K562 (cell line): ENCODE measurements around the gene TMEM143. TPM values are rescaled to one million over a fixed set of nuclear protein-coding genes. Genes with fewer than 3 reads are reported as not detected.

Source experiments
- C11orf30 ChIP-seq: fragments of 450-650 bp; IDR thresholded peaks from 2 replicates; pipeline ENCODE4 v1.6.1; 2016; ENCODE audit warnings: low read depth, mild to moderate bottlenecking
- SP1 ChIP-seq: sonication (generic); formaldehyde crosslinking; IDR thresholded peaks from 2 replicates; pipeline ENCODE4 v1.8.1; 2022; ENCODE audit warnings: mild to moderate bottlenecking, missing genetic modification reagents
- ZNF146 ChIP-seq: IDR thresholded peaks from one replicate; pipeline ENCODE4 v1.6.1; 2018; ENCODE audit warnings: missing compliant biosample characterization; ENCODE audit not compliant: unreplicated experiment
- polyA plus RNA-seq, 8 experiments: library from polyadenylated mRNA; depleted of rRNA in 4 of 8; stranded (reverse) in 5 of 8; unstranded in 3 of 8; fragments of >200 nt; fragmentation: Nextera tagmentation in 2 of 8; fragmentation: Illumina TruSeq in 1 of 8; extraction: Ambion mirVana in 2 of 8; extraction: Trizol in 1 of 8; gene quantifications; 2 replicates each; pipeline versions ENCODE4 v1.2.1 to v1.2.3, GENCODE V29; 2011 to 2014; ENCODE audit warnings: inconsistent platforms in 1 of 8, missing spikeins in 1 of 8
- total RNA-seq, 7 experiments: library from RNA; depleted of rRNA in 6 of 7; stranded (reverse); fragments of >200 nt in 6 of 7; fragmentation: Illumina TruSeq in 2 of 7; extraction: Trizol in 2 of 7; gene quantifications; 2 replicates each; pipeline versions ENCODE4 v1.2.1 to v1.2.3, GENCODE V29; 2011 to 2021; ENCODE audit warnings: low replicate concordance in 1 of 7
- TF ChIP-seq, protein P1 (sequence below): fragments of 250-450 bp; sonication (Bioruptor Pico); IDR thresholded peaks from 2 replicates; pipeline ENCODE4 v1.4.0; 2020
- TF ChIP-seq, protein P2 (sequence below), 2 experiments: fragments of 450-650 bp; IDR thresholded peaks; 2 replicates each; pipeline ENCODE4 v1.6.1; 2016; ENCODE audit warnings: mild to moderate bottlenecking in 2 of 2, borderline replicate concordance in 1 of 2, low read depth in 1 of 2, moderate library complexity in 1 of 2
- TF ChIP-seq, protein P3 (sequence below): fragments of 250-450 bp; sonication (Bioruptor Pico); IDR thresholded peaks from 2 replicates; pipeline ENCODE4 v1.5.0; 2022; ENCODE audit warnings: mild to moderate bottlenecking
- TF ChIP-seq, protein P4 (sequence below): conservative IDR thresholded peaks from 2 replicates; pipeline ENCODE4 v1.6.1; 2011; ENCODE audit warnings: low read depth, mild to moderate bottlenecking, low read length; ENCODE audit not compliant: control insufficient read depth

Gene TMEM143
- total and polyA plus RNA-seq, 9 of the 15 experiments (the other 6 are each of a cell fraction or from before 2014, with no cell fraction given), result 0.66 to 8.8 (median 4.3) TPM

DNA sequence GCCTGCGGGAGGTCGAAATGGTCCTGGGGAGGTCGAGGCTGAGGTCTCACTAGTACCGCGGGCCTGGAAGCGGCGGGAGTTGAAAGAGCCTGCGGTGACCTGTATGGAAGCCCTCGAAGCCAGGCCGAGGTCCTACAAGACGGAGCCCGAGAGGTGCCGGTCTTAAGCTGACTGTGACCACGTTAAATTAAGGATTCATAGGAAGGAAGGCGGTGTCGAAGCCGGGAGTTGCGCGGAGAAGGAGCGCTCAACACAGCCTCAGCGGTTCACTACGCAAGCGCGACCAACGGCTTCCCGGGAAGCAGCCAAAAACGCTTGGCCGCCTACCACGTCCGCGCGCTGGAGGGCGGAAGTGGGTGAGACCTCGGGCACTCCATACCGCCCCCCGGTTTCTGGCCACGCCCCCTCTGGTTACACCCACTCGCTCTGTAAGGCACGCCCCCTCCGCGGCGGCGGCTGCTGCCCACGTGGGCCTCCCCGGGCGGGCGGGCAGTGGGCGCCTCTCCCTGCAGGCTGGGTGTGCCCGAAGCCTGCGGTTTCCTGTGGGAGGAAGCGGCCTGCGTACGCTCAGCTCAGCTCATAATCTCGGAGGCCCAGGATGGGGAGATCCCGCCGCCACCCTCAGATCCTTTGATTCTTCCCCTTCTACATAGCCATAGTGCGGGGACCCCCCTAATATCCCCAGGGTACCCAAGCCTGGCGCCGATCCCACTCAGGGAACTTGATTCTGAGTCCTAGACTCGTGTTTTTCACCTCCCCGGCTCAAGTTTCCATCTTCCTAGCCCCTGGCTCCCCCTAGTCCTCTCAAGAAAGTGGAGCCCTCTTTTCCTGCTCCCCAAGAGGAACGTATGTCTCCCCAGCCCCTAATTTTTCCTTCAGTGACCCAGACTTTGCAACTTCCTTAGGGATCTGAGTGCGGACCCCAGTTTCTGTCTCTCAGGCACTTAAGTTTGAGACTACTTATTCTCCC lies 41.8 kb downstream of the TMEM143 start (continued):
- TF ChIP-seq, protein P1, sequence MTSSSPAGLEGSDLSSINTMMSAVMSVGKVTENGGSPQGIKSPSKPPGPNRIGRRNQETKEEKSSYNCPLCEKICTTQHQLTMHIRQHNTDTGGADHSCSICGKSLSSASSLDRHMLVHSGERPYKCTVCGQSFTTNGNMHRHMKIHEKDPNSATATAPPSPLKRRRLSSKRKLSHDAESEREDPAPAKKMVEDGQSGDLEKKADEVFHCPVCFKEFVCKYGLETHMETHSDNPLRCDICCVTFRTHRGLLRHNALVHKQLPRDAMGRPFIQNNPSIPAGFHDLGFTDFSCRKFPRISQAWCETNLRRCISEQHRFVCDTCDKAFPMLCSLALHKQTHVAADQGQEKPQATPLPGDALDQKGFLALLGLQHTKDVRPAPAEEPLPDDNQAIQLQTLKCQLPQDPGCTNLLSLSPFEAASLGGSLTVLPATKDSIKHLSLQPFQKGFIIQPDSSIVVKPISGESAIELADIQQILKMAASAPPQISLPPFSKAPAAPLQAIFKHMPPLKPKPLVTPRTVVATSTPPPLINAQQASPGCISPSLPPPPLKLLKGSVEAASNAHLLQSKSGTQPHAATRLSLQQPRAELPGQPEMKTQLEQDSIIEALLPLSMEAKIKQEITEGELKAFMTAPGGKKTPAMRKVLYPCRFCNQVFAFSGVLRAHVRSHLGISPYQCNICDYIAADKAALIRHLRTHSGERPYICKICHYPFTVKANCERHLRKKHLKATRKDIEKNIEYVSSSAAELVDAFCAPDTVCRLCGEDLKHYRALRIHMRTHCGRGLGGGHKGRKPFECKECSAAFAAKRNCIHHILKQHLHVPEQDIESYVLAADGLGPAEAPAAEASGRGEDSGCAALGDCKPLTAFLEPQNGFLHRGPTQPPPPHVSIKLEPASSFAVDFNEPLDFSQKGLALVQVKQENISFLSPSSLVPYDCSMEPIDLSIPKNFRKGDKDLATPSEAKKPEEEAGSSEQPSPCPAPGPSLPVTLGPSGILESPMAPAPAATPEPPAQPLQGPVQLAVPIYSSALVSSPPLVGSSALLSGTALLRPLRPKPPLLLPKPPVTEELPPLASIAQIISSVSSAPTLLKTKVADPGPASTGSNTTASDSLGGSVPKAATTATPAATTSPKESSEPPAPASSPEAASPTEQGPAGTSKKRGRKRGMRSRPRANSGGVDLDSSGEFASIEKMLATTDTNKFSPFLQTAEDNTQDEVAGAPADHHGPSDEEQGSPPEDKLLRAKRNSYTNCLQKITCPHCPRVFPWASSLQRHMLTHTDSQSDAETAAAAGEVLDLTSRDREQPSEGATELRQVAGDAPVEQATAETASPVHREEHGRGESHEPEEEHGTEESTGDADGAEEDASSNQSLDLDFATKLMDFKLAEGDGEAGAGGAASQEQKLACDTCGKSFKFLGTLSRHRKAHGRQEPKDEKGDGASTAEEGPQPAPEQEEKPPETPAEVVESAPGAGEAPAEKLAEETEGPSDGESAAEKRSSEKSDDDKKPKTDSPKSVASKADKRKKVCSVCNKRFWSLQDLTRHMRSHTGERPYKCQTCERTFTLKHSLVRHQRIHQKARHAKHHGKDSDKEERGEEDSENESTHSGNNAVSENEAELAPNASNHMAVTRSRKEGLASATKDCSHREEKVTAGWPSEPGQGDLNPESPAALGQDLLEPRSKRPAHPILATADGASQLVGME (CRISPR knock-in tag), result peak; percentile 62; the same call in 1 of the 2 replicates
- TF ChIP-seq ZNF146 (CRISPR knock-in tag) (no peak), SP1 (peak; percentile 98), C11orf30 (no peak)
- TF ChIP-seq, protein P2, sequence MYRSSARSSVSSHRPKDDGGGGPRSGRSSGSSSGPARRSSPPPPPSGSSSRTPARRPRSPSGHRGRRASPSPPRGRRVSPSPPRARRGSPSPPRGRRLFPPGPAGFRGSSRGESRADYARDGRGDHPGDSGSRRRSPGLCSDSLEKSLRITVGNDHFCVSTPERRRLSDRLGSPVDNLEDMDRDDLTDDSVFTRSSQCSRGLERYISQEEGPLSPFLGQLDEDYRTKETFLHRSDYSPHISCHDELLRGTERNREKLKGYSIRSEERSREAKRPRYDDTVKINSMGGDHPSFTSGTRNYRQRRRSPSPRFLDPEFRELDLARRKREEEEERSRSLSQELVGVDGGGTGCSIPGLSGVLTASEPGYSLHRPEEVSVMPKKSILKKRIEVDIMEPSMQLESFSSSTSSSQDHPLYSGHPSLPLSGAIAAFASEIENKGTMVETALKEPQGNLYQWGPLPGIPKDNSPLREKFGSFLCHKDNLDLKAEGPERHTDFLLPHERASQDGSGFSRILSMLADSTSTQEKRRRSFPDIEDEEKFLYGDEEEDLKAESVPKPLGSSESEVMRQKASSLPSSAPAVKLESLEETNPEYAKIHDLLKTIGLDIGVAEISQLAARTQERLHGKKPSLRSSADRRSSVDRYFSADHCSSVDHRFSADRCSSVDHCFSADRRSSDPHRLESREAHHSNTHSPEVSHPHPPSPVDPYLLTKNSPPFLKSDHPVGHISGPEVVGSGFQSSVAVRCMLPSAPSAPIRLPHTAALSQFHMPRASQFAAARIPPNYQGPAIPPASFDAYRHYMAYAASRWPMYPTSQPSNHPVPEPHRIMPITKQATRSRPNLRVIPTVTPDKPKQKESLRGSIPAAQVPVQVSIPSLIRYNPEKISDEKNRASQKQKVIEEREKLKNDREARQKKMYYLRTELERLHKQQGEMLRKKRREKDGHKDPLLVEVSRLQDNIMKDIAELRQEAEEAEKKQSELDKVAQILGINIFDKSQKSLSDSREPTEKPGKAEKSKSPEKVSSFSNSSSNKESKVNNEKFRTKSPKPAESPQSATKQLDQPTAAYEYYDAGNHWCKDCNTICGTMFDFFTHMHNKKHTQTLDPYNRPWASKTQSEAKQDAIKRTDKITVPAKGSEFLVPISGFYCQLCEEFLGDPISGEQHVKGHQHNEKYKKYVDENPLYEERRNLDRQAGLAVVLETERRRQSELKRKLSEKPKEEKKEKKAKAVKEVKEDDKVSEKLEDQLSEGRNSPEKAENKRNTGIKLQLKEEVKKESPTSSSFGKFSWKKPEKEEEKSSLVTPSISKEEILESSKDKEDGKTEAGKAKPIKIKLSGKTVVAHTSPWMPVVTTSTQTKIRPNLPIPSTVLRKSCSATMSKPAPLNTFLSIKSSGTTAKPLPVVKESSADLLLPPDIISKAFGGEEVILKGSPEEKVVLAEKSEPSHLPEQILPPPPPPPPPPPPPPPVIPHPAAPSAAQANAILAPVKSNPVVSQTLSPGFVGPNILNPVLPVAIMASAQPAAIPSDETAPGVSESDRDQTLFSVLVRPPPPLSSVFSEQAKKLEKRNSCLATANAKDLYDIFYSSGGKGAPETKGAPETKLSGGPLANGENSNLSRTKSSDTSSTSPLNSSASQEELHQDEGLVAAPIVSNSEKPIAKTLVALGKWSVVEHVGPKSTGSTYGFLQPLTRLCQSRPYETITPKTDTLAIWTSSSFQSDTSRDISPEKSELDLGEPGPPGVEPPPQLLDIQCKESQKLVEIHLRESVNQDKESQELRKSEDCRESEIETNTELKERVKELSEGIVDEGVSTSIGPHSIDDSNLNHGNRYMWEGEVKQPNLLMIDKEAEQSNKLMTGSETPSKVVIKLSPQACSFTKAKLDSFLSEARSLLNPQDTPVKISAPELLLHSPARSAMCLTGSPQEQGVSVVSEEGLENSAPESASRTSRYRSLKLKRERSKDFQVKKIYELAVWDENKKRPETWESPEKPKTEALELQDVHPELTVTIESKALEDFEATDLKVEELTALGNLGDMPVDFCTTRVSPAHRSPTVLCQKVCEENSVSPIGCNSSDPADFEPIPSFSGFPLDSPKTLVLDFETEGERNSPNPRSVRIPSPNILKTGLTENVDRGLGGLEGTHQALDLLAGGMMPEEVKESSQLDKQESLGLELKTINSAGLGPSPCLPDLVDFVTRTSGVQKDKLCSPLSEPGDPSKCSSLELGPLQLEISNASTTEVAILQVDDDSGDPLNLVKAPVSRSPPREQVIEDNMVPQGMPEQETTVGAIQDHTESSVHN (IDR thresholded peaks at IDR 0.05; ENCODE audit: borderline replicate concordance in 1 of 2, low read depth in 1 of 2), result no peak
- TF ChIP-seq, protein P3, sequence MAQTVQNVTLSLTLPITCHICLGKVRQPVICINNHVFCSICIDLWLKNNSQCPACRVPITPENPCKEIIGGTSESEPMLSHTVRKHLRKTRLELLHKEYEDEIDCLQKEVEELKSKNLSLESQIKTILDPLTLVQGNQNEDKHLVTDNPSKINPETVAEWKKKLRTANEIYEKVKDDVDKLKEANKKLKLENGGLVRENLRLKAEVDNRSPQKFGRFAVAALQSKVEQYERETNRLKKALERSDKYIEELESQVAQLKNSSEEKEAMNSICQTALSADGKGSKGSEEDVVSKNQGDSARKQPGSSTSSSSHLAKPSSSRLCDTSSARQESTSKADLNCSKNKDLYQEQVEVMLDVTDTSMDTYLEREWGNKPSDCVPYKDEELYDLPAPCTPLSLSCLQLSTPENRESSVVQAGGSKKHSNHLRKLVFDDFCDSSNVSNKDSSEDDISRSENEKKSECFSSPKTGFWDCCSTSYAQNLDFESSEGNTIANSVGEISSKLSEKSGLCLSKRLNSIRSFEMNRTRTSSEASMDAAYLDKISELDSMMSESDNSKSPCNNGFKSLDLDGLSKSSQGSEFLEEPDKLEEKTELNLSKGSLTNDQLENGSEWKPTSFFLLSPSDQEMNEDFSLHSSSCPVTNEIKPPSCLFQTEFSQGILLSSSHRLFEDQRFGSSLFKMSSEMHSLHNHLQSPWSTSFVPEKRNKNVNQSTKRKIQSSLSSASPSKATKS, result no peak
- TF ChIP-seq, protein P4, sequence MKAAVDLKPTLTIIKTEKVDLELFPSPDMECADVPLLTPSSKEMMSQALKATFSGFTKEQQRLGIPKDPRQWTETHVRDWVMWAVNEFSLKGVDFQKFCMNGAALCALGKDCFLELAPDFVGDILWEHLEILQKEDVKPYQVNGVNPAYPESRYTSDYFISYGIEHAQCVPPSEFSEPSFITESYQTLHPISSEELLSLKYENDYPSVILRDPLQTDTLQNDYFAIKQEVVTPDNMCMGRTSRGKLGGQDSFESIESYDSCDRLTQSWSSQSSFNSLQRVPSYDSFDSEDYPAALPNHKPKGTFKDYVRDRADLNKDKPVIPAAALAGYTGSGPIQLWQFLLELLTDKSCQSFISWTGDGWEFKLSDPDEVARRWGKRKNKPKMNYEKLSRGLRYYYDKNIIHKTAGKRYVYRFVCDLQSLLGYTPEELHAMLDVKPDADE, result peak; percentile 85
